Measurements from ENCODE around the gene SCAANT1.

SCAANT1 gene

DNA sequence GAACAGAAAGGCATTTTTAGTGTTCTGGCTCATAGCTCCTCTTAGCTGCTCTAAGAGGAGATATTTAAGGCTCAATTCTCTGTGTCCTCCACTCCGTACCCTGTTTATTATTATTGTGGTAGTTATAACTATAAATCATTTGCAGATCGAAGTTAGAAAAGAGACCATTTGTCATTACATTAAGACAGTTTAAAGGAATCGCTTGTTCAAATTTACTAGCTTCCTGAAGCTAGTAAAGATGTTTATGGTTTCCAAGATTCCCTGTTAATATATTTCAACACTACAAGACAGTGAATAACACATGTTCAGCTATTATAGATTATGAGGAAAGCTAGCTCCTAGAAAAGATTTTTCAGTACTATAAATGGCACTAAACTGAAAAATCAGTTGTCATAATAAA, 35.9 kb downstream of the SCAANT1 start:
- TF ChIP-seq ZFP3 (CRISPR knock-in tag; IDR thresholded peaks at IDR 0.05) = no peak
- no peak for TF ChIP-seq TCF4 (CRISPR knock-in tag; IDR thresholded peaks at IDR 0.05; ENCODE audit: borderline replicate concordance)
- TF ChIP-seq BACH2 (CRISPR knock-in tag; IDR thresholded peaks at IDR 0.05; ENCODE audit: borderline replicate concordance) = no peak
- TF ChIP-seq TSHZ2 (CRISPR knock-in tag; IDR thresholded peaks at IDR 0.05) = no peak
- TF ChIP-seq, protein P1, sequence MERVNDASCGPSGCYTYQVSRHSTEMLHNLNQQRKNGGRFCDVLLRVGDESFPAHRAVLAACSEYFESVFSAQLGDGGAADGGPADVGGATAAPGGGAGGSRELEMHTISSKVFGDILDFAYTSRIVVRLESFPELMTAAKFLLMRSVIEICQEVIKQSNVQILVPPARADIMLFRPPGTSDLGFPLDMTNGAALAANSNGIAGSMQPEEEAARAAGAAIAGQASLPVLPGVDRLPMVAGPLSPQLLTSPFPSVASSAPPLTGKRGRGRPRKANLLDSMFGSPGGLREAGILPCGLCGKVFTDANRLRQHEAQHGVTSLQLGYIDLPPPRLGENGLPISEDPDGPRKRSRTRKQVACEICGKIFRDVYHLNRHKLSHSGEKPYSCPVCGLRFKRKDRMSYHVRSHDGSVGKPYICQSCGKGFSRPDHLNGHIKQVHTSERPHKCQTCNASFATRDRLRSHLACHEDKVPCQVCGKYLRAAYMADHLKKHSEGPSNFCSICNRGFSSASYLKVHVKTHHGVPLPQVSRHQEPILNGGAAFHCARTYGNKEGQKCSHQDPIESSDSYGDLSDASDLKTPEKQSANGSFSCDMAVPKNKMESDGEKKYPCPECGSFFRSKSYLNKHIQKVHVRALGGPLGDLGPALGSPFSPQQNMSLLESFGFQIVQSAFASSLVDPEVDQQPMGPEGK (CRISPR knock-in tag; IDR thresholded peaks at IDR 0.05; ENCODE audit: borderline replicate concordance) = no peak
- TF ChIP-seq GLIS3 (CRISPR knock-in tag; IDR thresholded peaks at IDR 0.05) = no peak
- no peak for TF ChIP-seq RARB (CRISPR knock-in tag; IDR thresholded peaks at IDR 0.05)
- TF ChIP-seq ZC3H10 (CRISPR knock-in tag; IDR thresholded peaks at IDR 0.05) = no peak
- TF ChIP-seq PPARA (CRISPR knock-in tag; IDR thresholded peaks at IDR 0.05; ENCODE audit: borderline replicate concordance) = no peak
- no peak for TF ChIP-seq ZNF565 (CRISPR knock-in tag; conservative IDR thresholded peaks at IDR 0.05; ENCODE audit: low read depth)
- TF ChIP-seq SNAI2 (CRISPR knock-in tag; IDR thresholded peaks at IDR 0.05) = no peak
- TF ChIP-seq ESRRG (CRISPR knock-in tag; IDR thresholded peaks at IDR 0.05) = no peak
- no peak for TF ChIP-seq ZFP30 (CRISPR knock-in tag; IDR thresholded peaks at IDR 0.05)
- no peak for TF ChIP-seq ARNTL (CRISPR knock-in tag; IDR thresholded peaks at IDR 0.05; ENCODE audit: borderline replicate concordance, low read depth)
- no peak for ATAC-seq

GRCh38 chr3:63875510-63875909, 36.7 kb downstream of the SCAANT1 start:
- no peak for TF ChIP-seq ZNF8 (CRISPR knock-in tag; IDR thresholded peaks at IDR 0.05)
- TF ChIP-seq ESRRG (CRISPR knock-in tag; IDR thresholded peaks at IDR 0.05) = no peak
- TF ChIP-seq CSDC2 (CRISPR knock-in tag; IDR thresholded peaks at IDR 0.05) = no peak
- TF ChIP-seq ZNF565 (CRISPR knock-in tag; conservative IDR thresholded peaks at IDR 0.05; ENCODE audit: low read depth) = no peak
- no peak for TF ChIP-seq ISL1 (CRISPR knock-in tag; IDR thresholded peaks at IDR 0.05)
- TF ChIP-seq BACH2 (CRISPR knock-in tag; IDR thresholded peaks at IDR 0.05; ENCODE audit: borderline replicate concordance) = no peak
- no peak for TF ChIP-seq GLIS3 (CRISPR knock-in tag; IDR thresholded peaks at IDR 0.05)
- no peak for TF ChIP-seq PPARA (CRISPR knock-in tag; IDR thresholded peaks at IDR 0.05; ENCODE audit: borderline replicate concordance)
- no peak for TF ChIP-seq TOX (CRISPR knock-in tag; IDR thresholded peaks at IDR 0.05; ENCODE audit: borderline replicate concordance)
- TF ChIP-seq TCF4 (CRISPR knock-in tag; IDR thresholded peaks at IDR 0.05; ENCODE audit: borderline replicate concordance) = no peak
- TF ChIP-seq OSR1 (CRISPR knock-in tag; IDR thresholded peaks at IDR 0.05) = no peak
- no peak for TF ChIP-seq SNAI2 (CRISPR knock-in tag; IDR thresholded peaks at IDR 0.05)
- TF ChIP-seq CREB5 (CRISPR knock-in tag; IDR thresholded peaks at IDR 0.05; ENCODE audit: low read depth) = no peak
- TF ChIP-seq RARB (CRISPR knock-in tag; IDR thresholded peaks at IDR 0.05) = no peak
- TF ChIP-seq, protein P1 (CRISPR knock-in tag; IDR thresholded peaks at IDR 0.05; ENCODE audit: borderline replicate concordance) = no peak
- ATAC-seq = no peak

DNA sequence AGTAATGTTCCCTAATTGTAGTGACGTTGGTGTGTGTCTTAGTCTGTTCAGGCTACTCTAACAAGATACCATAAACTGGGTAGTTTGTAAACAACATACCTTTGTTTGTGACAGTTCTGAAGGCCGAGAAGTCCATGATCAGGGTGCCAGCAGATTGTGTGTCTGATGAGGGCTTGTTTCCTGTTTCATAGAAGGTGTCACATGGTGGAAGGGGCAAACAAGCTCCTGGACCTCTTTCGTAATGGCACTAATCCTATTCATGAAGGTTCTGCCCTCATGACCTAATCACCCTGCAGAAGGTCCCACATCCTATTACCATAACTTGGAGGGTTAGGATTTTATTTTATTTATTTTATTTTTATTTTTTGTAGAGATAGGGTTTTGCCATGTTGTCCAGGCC, 37.4 kb downstream of the SCAANT1 start:
- TF ChIP-seq PPARA (CRISPR knock-in tag; IDR thresholded peaks at IDR 0.05; ENCODE audit: borderline replicate concordance) = no peak
- no peak for TF ChIP-seq ZNF8 (CRISPR knock-in tag; IDR thresholded peaks at IDR 0.05)
- no peak for TF ChIP-seq RARB (CRISPR knock-in tag; IDR thresholded peaks at IDR 0.05)
- TF ChIP-seq TCF4 (CRISPR knock-in tag; IDR thresholded peaks at IDR 0.05; ENCODE audit: borderline replicate concordance) = no peak
- TF ChIP-seq ZNF565 (CRISPR knock-in tag; conservative IDR thresholded peaks at IDR 0.05; ENCODE audit: low read depth) = no peak
- TF ChIP-seq ZFP3 (CRISPR knock-in tag; IDR thresholded peaks at IDR 0.05) = no peak
- TF ChIP-seq, protein P1 (CRISPR knock-in tag; IDR thresholded peaks at IDR 0.05; ENCODE audit: borderline replicate concordance) = no peak
- TF ChIP-seq CSDC2 (CRISPR knock-in tag; IDR thresholded peaks at IDR 0.05) = no peak
- TF ChIP-seq ARNTL (CRISPR knock-in tag; IDR thresholded peaks at IDR 0.05; ENCODE audit: borderline replicate concordance, low read depth) = no peak
- TF ChIP-seq BACH2 (CRISPR knock-in tag; IDR thresholded peaks at IDR 0.05; ENCODE audit: borderline replicate concordance) = no peak
- no peak for TF ChIP-seq ESRRG (CRISPR knock-in tag; IDR thresholded peaks at IDR 0.05)
- no peak for TF ChIP-seq ZNF70 (CRISPR knock-in tag; IDR thresholded peaks at IDR 0.05)
- no peak for TF ChIP-seq POU6F1 (CRISPR knock-in tag; IDR thresholded peaks at IDR 0.05; ENCODE audit: borderline replicate concordance, low read depth)
- no peak for TF ChIP-seq CREB5 (CRISPR knock-in tag; IDR thresholded peaks at IDR 0.05; ENCODE audit: low read depth)
- no peak for TF ChIP-seq SNAI2 (CRISPR knock-in tag; IDR thresholded peaks at IDR 0.05)

More for the DNA sequence above, 37.4 kb downstream of the SCAANT1 start:
- ATAC-seq = no peak
